Amygdala (tissue), 56 donors: ENCODE results near the gene CFAP97D2.
"Not testable (repeated sequence)": the region's sequence is repeated elsewhere in the genome, so short reads cannot be mapped to it uniquely, and the experiment has no call there.

Experiments
- DNase-seq, 56 donors: peaks; one replicate each; lab custom pipeline; 2025; lab: John Stamatoyannopoulos, UW

Gene CFAP97D2

GRCh38 chr13:114155926-114156883, 22.9 kb upstream of the CFAP97D2 start:
- DNase-seq, result no peak

GRCh38 chr13:114157869-114158495, 21.1 kb upstream of the CFAP97D2 start:
- DNase-seq, result no peak

DNA sequence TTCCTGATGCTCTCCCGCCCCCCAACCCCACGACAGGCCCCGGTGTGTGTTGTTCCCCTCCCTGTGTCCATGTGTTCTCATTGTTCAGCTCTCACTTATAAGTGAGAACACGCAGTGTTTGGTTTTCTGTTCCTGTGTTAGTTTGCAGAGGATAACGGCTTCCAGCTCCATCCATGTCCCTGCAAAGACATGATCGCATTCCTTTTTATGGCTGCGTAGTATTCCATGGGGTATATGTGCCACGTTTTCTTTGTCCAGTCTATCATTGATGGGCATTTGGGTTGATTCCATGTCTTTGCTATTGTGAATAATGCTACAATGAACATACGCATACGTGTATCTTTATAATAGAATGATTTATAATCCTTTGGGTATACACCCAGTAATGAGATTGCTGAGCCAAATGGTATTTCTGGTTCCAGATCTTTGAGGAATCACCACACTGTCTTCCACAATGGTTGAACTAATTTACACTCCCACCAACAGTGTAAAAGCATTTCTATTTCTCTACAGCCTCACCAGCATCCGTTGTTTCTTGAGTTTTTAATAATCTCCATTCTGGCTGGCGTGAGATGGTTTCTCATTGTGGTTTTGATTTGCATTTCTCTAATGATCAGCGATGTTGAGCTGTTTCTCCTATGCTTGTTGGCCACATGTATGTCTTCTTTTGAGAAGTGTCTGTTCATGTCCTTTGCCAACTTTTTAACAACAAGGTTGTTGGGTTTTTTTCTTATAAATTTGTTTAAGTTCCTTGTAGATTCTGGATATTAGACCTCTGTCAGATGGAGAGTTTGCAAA, 20.0 kb upstream of the CFAP97D2 start:
- not testable (repeated sequence) for DNase-seq

- no peak for DNase-seq
Measured at GRCh38 chr13:114161028-114161556, 18.0 kb upstream of the CFAP97D2 start.

DNA sequence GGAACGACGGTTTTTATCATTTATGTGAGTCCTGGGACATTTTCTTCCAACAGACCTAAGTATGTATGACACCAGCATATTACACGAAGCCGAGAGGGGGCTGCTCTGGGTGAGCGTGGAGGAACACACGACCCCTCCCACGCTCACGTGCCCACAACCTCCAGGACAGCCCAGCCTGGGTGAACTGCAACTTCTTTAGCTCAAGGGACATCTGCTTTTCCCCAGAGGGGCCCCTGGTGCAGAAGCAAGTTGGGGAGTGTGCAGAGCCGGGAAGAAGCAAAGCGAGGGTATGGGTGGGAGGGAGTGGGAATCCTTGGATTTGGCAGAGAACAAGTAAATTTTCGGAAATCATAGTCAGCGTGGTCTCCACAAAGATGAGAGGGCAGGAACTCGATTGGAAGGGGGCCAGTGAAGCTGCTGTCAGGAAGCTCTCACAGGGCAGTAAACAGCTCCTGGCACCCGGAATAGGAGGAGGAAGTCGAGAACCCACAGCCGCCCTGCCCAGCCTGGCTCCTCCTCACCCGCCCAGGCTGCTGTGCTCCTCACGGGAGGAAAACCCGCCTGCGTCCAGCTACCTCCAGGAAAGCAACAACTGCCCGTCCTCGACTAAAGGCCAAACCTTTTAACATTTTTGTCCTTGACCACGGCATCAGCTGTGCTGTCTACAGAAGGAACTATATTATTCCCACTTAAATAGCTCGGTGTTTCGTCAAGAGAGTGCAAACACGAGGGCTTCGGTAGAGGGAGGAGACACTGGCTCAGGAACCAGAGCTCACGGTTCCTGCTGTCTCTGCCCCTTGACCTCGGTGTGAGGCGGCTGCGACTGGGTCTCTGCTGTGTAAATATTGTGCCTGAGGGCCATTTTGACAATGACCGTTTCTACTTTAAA, 17.2 kb upstream of the CFAP97D2 start:
- peak in 8 of 56 donors; percentile 12 to 56 (median 22) for DNase-seq

DNA sequence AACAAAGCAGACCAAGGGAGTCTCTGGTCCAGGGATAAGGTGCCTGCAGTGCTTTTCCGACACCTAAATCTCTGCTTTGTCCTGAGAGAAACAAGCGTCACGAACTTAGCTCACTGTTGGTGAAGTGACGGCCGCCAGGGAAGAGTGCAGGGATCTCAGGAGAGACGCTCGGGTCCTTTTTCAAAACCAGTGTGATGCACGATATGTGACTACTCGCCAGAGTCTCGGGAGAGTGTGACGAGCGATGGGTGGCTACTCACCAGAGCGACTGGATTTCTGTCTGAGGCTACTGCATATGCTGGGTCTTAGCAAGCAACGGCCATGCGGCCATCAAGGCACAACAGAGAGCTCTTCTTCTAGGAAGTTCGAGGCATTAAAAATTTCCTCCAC, 16.5 kb upstream of the CFAP97D2 start:
- DNase-seq, result no peak

DNA sequence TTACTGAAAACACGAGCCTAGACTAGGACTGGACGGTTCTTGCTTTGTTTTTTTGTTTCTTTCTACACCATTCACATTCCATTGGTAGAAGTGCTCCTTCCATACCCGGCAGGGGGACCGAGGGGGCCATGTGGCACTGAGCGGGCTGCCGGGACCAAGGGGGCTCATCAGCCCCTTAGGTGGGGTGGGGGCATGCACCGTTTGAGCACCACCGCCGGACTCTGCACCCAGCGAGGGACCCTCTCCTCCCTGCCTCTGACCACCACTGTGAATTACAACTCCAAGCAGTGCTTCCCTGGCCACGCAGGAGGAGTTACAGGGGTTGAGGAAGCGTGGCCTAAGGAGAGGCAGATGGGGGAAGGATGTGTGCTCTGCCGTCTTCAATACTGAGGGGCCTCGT, 15.0 kb upstream of the CFAP97D2 start:
- no peak for DNase-seq

- no peak for DNase-seq
Measured at GRCh38 chr13:114164681-114165429, 14.2 kb upstream of the CFAP97D2 start.

DNA sequence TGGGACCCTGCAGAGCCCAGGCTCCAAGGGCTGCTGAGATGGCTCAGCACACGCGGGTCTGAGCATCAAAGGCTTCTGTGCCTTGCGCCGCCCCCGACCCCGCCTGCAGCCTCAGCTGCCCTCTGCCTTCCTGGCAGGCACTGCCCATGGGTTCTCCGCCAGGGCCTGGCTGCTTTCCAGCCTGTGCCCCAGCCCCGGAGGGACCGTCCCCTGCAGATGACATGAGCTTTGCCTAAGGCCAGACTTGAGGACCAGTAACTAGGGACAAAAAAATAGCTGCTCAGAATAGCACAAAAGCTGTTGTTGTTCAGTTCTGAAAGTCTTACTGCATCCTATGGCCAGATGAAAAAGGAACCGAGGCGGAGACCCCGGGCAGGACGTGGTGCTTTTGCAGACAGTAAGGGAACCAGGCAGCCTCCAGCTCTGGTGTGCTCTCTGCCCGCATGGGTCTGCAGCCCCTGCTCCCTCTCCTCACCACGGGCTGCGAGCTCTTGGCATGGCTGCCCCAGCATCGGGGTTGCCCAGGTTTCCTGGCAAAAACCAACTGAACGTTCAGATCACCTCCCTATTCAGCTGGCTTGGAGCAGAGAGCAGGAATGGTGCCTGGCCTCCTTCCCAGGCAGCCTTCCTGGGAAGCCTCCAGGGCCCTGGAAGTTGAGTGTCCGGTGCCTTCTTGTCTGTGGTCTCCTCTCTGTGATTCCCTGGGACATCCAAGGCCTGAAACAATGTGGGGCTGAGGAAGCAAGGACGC, 12.5 kb upstream of the CFAP97D2 start:
- peak in 55 of 56 donors; percentile 31 to 86 (median 72) for DNase-seq

DNA sequence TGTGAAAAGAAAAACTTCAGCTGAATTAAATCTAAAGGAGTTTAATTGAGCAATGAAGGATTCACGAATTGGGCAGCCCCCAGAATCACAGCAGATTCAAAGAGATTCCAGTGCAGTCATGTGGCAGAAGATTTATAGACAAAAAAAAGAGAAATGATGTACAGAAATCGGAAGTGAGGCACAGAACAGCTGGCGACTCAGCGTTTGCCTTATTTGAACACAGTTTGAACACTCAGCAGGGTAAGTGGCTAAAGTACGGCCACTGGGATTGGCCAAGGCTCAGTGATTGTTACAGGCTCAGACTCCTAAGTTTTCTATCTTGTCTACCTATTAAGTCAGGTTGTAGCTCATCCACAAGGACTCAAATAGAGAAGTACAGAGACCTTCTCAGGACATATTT, 11.6 kb upstream of the CFAP97D2 start:
- DNase-seq, result no peak

DNA sequence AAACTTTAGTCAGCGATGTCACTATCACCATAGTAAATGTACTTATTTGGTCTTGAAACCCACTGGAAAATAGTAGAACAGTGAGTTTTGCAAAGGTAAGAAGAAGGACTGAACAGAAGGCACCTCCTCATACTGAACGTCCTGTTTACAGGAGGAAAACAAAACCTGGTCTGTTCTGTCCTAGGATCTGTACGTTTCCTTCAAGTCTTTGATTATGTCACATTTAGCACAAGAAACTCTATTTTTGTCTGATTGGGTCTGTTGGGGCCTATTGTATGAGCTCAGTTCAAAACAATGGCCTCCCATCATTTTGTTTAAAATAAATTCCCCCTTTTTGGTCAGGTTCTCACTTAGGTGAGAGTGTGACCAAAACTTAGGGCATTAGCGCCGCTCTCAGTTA, 11.2 kb upstream of the CFAP97D2 start:
- DNase-seq, result no peak

DNA sequence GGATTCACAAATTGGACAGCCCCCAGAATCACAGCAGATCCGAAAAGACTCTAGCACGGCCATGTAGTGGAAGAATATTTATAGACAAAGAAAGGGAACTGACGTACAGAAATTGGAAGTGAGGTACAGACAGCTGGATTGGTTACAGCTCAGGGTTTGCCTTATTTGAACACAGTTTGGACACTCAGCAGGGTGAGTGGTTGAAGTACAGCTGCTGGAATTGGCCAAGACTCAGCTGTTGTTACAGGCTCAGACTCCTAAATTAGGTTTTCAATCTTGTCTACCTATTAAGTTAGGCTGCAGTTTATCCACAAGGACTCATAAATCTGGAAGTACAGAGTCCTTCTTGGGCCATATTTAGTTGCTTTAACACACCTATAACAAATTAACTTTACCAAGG, 5.8 kb upstream of the CFAP97D2 start:
- DNase-seq, result no peak

GRCh38 chr13:114173745-114174144, 5.3 kb upstream of the CFAP97D2 start:
- DNase-seq, result no peak

DNA sequence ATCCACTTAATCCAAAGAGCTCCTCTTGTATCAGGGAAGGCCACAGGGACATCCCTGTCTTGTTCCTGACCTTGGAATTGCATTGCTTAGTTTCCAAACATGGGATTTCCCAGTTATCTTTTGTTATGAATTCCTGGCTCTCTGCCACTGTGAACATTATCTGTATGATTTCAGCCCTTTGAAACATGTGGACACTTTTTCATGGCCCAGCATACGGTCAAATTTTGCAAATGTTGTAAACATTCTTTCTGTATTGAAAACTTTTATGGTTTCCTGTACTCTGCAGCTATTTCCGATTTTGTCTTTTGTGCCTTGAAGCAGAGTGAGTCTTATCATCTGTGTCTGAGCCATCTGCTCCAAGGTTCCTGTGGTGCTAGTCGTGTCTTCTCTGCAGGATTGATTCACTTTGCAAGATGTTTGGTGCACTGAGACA, 4.5 kb upstream of the CFAP97D2 start:
- no peak for DNase-seq

GRCh38 chr13:114176359-114176902, 2.6 kb upstream of the CFAP97D2 start:
- not testable (repeated sequence) for DNase-seq

DNA sequence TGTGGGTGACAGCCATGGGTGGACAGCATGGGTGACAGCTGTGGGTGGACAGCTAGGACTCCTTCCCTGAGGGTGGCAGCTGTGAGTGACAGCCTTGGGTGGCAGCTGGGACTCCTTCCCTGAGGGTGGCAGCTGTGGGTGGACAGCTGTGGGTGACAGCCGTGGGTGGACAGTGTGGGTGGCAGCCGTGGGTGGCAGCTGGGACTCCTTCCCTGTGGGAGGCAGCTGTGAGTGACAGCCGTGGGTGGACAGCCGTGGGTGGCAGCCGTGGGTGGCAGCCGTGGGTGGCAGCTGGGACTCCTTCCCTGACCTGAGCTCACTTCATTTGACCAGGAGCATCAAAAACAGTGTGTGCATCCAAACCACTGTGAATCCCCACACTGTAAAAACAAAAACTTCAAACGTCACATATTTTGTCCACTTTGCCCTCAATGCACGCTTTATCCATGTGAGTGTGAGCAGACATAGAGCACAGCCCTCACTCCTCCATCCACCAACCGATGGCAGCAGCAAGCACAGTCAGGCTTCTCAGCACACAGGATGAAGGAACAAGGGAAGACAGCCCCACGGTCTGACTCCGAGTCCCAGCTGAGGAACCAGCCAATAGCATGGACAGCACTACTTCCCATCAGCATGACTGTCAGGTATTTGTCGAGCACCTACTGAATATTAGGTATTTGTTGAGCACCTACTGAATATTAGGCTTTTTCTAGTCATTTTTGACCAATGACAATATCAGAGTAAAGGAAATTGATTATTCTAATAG, 1.6 kb upstream of the CFAP97D2 start:
- peak in 2 of 56 donors; percentile 7 to 21 for DNase-seq
